HG03095 (cell line): ENCODE measurements around the gene AGMO.
"Not testable (repeated sequence)": the region's sequence is repeated elsewhere in the genome, so short reads cannot be mapped to it uniquely, and the experiment has no call there.

ENCODE experiments used
- ATAC-seq: cut with Tn5 transposase; IDR thresholded peaks from one replicate; pipeline ENCODE4 v1.9.1; 2021; ENCODE audit warnings: moderate library complexity; ENCODE audit not compliant: unreplicated experiment

AGMO gene

GRCh38 chr7:15560968-15561367, 847 bp downstream of the AGMO start:
- ATAC-seq, result no peak

GRCh38 chr7:15559416-15559928, 2.3 kb downstream of the AGMO start:
- no peak for ATAC-seq

- ATAC-seq, result no peak
These were observed 3.1 kb downstream of the AGMO start for GRCh38 chr7:15558756-15559155.

DNA sequence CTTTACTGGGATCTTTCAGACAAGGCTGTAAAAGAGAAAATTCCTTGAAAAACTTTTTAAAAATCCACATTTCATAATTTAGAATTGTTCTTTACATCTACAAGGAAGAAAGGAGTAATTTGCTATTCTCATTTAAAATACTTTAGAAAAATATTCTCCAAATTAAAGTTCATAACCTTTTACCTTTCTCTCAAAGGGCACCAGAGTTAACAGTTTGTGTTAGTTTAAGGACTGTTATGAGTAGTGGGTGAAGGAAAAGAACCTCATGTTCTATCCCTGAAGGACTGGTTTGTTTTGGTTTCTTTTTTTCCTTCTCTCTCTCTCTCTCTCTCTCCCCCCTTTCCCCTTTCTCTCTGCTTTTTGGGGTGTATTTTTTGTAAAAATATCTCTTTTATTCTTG, 4.1 kb downstream of the AGMO start:
- no peak for ATAC-seq

GRCh38 chr7:15557186-15557585, 4.6 kb downstream of the AGMO start:
- no peak for ATAC-seq

- no peak for ATAC-seq
These were observed 5.3 kb downstream of the AGMO start for GRCh38 chr7:15556339-15557105.

- no peak for ATAC-seq
These were observed 6.4 kb downstream of the AGMO start for GRCh38 chr7:15555381-15555859.

DNA sequence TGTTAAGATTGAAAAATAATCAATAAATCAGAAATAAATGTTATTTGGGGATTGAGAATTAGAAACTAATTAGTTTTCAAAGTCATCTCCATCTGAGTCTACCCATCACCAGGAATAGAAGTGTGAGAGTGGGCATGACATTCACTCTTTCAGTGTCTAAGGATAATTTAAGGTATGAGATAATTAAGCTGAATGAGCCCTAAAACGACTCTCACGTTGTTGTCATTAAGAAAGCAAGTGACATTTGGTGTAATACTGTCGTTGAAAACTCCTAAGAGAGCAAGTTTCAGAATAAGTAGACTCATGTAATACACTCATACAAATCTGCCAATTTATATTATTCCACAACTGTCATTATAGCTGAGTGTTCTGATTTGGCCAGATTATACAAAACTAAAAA, 7.1 kb downstream of the AGMO start:
- no peak for ATAC-seq

- no peak for ATAC-seq
These were observed 7.7 kb downstream of the AGMO start for GRCh38 chr7:15554081-15554480.

GRCh38 chr7:15547320-15547719, 14.5 kb downstream of the AGMO start:
- ATAC-seq, result not testable (repeated sequence)

DNA sequence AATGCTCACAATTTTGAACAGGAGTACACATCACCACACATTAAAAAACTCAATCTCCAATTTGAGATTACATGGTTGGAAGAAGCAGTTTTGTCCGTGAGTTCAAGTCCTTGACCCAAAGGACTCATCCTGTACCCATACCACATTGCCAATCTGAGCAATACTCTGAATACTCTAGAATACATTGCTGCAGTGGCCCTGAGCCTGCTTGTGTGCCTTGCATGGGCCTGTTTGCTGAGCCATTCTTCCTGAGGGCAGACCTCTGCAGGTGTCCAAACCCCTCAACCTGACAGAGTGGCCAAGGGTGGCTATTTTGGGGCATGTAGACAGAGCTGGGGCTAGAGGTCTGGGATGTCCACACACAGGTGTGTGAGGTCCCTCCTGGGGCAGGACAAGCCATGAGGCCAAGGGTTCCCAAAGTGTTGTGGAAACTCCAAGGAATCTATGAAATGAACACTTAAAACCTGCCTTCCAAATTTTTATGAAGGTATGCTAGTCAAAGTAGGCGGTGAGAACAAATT, 15.5 kb downstream of the AGMO start:
- no peak for ATAC-seq

GRCh38 chr7:15544050-15544449, 17.8 kb downstream of the AGMO start:
- no peak for ATAC-seq

- ATAC-seq, result no peak
These were observed 18.6 kb downstream of the AGMO start for GRCh38 chr7:15543256-15543655.

GRCh38 chr7:15527648-15528047, 34.2 kb downstream of the AGMO start:
- no peak for ATAC-seq

DNA sequence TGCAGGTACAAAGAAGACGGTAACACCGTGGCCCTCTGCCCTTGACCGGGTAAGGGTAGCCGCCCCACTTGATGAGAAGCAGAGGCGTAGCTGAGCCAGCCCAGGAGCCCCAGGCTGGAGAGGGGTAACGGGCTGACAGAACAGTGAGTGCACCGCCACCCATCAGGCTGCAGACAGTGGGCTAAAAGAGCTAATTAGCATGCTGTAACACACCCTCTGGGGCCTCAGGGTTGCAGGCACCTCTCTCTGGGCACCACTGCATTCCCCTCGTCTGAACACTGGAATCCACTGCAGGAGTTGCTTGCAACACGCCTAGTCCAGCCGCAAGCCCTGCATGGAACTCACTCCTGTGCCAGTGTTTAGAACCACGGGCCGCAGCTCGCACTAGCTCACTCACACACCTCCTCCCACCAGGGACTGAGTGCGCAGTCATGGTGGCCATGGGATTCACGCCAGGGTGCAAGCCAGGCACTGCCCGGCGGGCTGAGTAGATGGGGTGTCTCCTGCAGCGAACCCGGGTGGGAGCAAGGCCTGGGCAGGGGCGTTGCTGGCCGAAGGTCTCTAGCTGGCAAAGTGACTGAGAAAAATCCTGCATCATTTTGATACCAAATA, 36.1 kb downstream of the AGMO start:
- ATAC-seq, result no peak

GRCh38 chr7:15524077-15524476, 37.7 kb downstream of the AGMO start:
- no peak for ATAC-seq

DNA sequence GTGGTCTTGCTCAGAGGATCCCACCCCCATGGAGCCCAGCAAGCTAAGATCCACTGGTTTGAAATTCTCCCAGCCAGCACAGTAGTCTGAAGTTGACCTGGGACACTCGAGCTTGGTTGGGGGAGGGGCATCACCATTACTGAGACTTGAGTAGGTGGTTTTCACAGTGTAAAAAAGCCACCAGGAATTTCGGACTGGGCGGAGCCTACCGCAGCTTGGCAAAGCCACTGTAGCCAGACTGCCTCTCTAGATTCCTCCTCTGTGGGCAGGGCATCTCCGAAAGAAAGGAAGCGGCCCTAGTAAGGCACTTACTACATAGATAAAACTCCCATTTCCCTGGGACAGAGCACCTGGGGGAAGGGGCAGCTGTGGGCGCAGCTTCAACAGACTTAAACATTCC, 44.0 kb downstream of the AGMO start:
- not testable (repeated sequence) for ATAC-seq

- no peak for ATAC-seq
These were observed 46.6 kb downstream of the AGMO start for GRCh38 chr7:15515252-15515651.

DNA sequence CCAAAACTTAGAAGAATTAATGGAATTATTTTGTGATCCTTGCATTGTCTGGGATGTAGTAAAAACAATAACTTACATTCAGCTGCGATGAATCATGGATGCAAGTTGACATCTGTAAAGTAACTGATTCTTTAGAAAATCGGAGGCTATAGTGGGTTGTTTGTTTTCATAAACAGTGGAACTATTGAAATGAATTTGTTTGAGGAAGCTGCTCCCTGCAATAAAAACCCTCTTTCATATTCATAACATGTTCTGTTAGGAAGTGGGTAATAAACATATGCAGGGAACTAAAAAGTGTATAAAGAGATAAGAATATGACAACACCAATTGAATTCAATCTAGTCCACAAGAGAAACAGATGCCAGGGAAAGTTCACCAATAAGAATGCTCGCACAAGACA, 53.6 kb downstream of the AGMO start:
- ATAC-seq, result no peak

- no peak for ATAC-seq
These were observed 54.1 kb downstream of the AGMO start for GRCh38 chr7:15507708-15508107.

GRCh38 chr7:15507171-15507570, 54.6 kb downstream of the AGMO start:
- ATAC-seq, result no peak

DNA sequence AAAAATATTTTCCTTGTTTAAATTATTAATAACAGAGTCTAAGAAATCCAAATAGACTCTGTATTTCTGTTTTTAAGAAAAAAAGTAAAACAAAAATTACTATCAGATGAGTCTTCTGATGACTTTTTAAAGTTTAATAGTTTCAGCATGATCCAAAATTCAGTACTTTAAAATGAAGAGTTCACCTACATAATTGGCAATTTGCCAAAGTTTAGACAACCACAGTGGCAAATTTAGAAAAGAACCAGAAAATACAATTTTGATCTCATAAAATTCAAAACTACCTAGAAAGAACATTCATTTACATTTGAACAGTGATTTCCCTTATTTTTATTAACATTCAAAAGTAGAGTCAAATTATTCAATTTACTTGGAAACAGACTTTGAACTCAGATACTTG, 56.1 kb downstream of the AGMO start:
- no peak for ATAC-seq
